Stomach (tissue), 4 donors: ENCODE measurements around the gene AGPS.

Experiments used
- CTCF ChIP-seq, 7 experiments: fragments of 450-650 bp in 4 of 7; fragments of 200-600 bp in 3 of 7; sonication (generic) in 3 of 7; IDR thresholded peaks; one replicate each; pipeline ENCODE4 v1.5.1; 2016 to 2019; ENCODE audit warnings: antibody characterized with exemption in 7 of 7, control low read depth in 2 of 7, mild to moderate bottlenecking in 1 of 7
- EP300 ChIP-seq: sonication (generic); formaldehyde crosslinking; IDR thresholded peaks from one replicate; pipeline ENCODE4 v1.6.1; 2017; ENCODE audit warnings: antibody characterized with exemption
- POLR2A ChIP-seq, 4 donors: fragments of 450-650 bp; IDR thresholded peaks; one replicate each; pipeline ENCODE4 v1.6.1; 2016; ENCODE audit warnings: antibody characterized with exemption in 4 of 4, control low read depth in 2 of 4, mild to moderate bottlenecking in 1 of 4, moderate library complexity in 1 of 4
- POLR2AphosphoS5 ChIP-seq, 3 donors: sonication (generic); formaldehyde crosslinking; IDR thresholded peaks; one replicate each; pipeline ENCODE4 v1.6.1; 2016; ENCODE audit warnings: antibody characterized with exemption in 3 of 3

GRCh38 chr2:177394594-177394973, 2.0 kb downstream of the AGPS start:
- no peak for TF ChIP-seq CTCF (IDR thresholded peaks at IDR 0.05)
- TF ChIP-seq POLR2A (IDR thresholded peaks at IDR 0.05), result no peak
- no peak for TF ChIP-seq EP300
- no peak for TF ChIP-seq POLR2AphosphoS5 (IDR thresholded peaks at IDR 0.05)
